Activated naive CD8-positive, alpha-beta T cell treated with anti-CD3 and anti-CD28 coated beads for 36 hours (primary cell): ENCODE measurements around the gene EDAR. TPM values are rescaled to one million over a fixed set of nuclear protein-coding genes. Genes with fewer than 3 reads are reported as not detected.

Experiments used
- DNase-seq: peaks from one replicate; pipeline ENCODE4 v3.0.0; 2021
- H3K27ac Mint-ChIP-seq: one replicate; pipeline ENCODE4 v1.8.0; 2022; ENCODE audit warnings: mild to moderate bottlenecking, moderate library complexity, mixed read lengths
- H3K27me3 Mint-ChIP-seq: one replicate; pipeline ENCODE4 v1.8.0; 2022; ENCODE audit warnings: mild to moderate bottlenecking, mixed read lengths
- H3K36me3 Mint-ChIP-seq: one replicate; pipeline ENCODE4 v1.8.0; 2021; ENCODE audit warnings: mild to moderate bottlenecking, mixed read lengths
- H3K4me1 Mint-ChIP-seq: one replicate; pipeline ENCODE4 v1.8.0; 2021; ENCODE audit warnings: mixed read lengths
- H3K4me3 Mint-ChIP-seq: one replicate; pipeline ENCODE4 v1.8.0; 2022; ENCODE audit warnings: mild to moderate bottlenecking, moderate library complexity, mixed read lengths
- H3K9me3 Mint-ChIP-seq: one replicate; pipeline ENCODE4 v1.8.0; 2022; ENCODE audit warnings: mixed read lengths
- total RNA-seq, 2 experiments: library from RNA; stranded (reverse); gene quantifications; one replicate each; pipeline ENCODE4 v1.2.3, GENCODE V29; 2021

The EDAR gene
- total RNA-seq, 2 experiments from 2014 or later = 0.16 to 0.21 TPM

- no peak overlapping the region for H3K27ac Mint-ChIP-seq
- no peaks in the 10 kb centered on the region for H3K27me3 Mint-ChIP-seq
- no peak for DNase-seq
- peaks cover 4% of the 10 kb centered on the region for H3K4me1 Mint-ChIP-seq
- no peak overlapping the region for H3K4me3 Mint-ChIP-seq
- no peaks in the 10 kb centered on the region for H3K36me3 Mint-ChIP-seq
- H3K9me3 Mint-ChIP-seq = no peaks in the 10 kb centered on the region
Observed at GRCh38 chr2:108920686-108921085, 68.3 kb downstream of the EDAR start.

DNA sequence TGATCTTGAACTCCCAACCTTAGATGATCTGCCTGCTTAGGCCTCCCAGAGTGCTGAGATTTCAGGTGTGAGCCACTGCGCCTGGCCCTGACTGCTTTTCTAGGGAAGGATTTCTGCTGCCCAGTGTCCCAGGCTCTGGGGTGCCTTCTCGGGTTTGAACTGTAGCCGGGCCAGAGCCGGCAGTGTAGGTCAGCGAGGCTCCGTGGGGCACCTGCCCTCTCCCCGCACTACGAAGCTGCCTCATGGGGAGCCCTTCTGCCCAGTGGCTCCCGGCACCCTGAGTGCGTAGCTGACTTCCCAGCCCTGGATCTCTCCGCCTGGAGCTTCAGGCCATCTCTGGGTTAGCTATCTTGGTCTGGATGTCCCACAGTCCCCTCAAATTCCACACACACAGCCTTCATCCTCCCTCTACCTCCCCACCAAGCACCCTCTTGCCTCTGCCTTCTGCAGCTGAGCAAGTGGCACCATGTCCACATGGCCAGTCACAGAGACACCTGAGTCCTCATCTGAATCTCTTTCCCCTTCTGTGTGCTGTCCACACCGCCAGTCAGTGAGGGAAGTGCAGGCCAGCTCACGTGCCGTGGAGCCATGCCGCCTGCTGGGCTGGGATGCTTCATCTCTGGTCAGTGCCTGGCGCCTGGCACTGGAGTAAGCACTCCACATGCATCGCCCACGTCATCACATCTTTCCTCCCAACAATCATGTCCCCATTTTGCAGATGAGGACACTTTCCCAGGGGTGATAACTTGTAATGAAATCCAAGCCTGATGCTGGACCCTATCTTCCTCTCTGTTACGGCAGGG, 69.2 kb downstream of the EDAR start:
- Mint-ChIP-seq H3K9me3 (no peaks in the 10 kb centered on the region), H3K4me3 (no peak overlapping the region), H3K4me1 (peaks cover 4% of the 10 kb centered on the region), H3K36me3 (no peaks in the 10 kb centered on the region), H3K27ac (no peak overlapping the region), H3K27me3 (no peaks in the 10 kb centered on the region)
- no peak for DNase-seq

GRCh38 chr2:108918941-108919341, 70.1 kb downstream of the EDAR start:
- no peaks in the 10 kb centered on the region for H3K9me3 Mint-ChIP-seq

GRCh38 chr2:108918156-108918874, 70.7 kb downstream of the EDAR start:
- no peaks in the 10 kb centered on the region for H3K9me3 Mint-ChIP-seq
- H3K27ac Mint-ChIP-seq = no peak overlapping the region
- H3K36me3 Mint-ChIP-seq = no peaks in the 10 kb centered on the region
- H3K27me3 Mint-ChIP-seq = no peaks in the 10 kb centered on the region
- H3K4me1 Mint-ChIP-seq = peaks cover 10% of the 10 kb centered on the region
- no peak for DNase-seq
- H3K4me3 Mint-ChIP-seq = no peak overlapping the region

More at GRCh38 chr2:108918941-108919341, 70.1 kb downstream of the EDAR start:
- H3K27me3 Mint-ChIP-seq = no peaks in the 10 kb centered on the region
- peaks cover 10% of the 10 kb centered on the region for H3K4me1 Mint-ChIP-seq
- no peak overlapping the region for H3K4me3 Mint-ChIP-seq
- no peak for DNase-seq
- no peaks in the 10 kb centered on the region for H3K36me3 Mint-ChIP-seq
- H3K27ac Mint-ChIP-seq = no peak overlapping the region

DNA sequence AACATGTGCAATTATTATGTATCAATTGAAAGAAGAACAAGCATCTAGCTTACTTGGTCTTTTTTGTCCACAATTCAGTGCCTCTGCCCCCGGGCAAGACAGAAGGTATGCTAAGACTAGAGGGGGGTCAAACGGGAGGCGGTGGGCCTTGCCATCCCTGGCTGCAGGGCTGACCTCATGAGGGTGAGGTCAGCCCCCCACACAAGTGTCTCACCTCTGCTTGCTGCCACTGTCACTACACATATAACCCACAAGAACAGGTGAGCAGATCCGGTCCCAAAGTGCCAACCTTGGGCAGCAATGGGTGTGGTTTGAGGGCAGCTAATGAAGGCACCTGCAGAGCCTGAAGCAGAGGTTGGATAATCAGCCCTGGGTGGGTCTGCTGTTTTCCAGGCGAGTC, 71.5 kb downstream of the EDAR start:
- H3K27ac Mint-ChIP-seq = no peak overlapping the region

DNA sequence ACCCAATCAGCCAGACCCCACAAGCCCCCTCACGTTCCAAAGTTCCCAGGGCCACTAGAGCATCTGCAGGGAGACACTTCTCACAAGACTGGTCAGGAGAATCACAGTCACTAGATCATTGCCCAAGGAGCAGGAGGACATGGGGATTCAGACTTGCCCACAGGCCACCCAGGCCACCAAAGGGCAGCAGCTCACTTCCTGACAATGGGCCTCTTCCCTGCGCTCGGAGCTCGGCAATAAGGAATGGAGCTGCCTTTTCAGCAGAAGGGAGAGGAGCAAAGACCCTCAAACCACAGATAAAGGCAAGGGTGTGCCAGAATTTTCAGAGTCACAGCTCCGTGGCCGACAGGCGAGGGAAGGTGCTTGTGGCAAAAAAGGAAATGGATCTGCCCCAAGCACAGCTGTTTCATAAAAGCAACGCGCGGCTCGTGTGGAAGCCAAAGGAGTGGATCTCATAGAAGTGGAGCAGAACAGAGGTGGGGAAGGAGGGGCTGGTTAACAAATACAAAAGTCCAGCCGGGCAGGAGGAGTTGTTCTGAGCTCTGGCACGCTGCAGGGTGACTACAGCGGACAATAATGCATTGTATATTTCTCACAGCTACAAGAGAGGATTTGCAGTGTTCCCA, 72.1 kb downstream of the EDAR start:
- H3K4me3 Mint-ChIP-seq = no peak overlapping the region
- no peak overlapping the region for H3K27ac Mint-ChIP-seq
- no peaks in the 10 kb centered on the region for H3K9me3 Mint-ChIP-seq
- peaks cover 2% of the 10 kb centered on the region for H3K36me3 Mint-ChIP-seq
- no peak for DNase-seq
- H3K27me3 Mint-ChIP-seq = no peaks in the 10 kb centered on the region
- H3K4me1 Mint-ChIP-seq = peaks cover 10% of the 10 kb centered on the region

More for the DNA sequence above, 71.5 kb downstream of the EDAR start:
- no peaks in the 10 kb centered on the region for H3K9me3 Mint-ChIP-seq
- H3K36me3 Mint-ChIP-seq = peaks cover under 1% of the 10 kb centered on the region
- no peaks in the 10 kb centered on the region for H3K27me3 Mint-ChIP-seq
- H3K4me3 Mint-ChIP-seq = no peak overlapping the region
- no peak for DNase-seq
- peaks cover 10% of the 10 kb centered on the region for H3K4me1 Mint-ChIP-seq

DNA sequence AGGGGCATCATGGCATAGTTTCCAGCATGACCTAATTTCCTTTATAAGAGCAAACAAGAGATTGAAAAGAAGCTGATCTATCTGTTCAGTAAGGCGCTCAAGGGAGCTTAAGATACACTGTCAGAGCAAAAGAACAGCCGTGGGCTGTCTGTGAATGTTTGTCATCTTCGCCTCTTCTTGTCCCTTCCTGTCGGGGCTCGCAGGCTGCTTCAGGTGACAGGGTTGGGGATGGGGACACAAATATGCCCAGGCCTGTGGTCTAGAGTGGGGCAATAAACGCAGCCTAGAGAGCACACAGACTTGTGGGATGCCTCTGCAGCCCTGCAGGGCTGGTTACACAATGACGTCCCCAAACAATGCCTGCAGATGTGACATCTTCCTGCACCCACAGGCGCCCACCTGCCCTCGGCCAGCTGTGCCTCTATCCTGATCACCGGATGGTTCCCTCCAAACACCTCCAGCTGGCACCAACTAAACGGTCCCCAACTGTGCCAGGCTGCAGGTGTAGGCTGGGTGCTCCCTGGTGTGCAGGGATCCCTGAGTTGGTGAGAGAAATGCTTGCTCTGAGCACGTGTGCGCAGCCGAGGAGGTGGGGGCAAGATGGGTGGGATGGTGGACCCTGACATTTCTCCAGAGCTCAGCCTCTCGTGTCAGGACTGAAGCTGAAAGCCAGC, 72.8 kb downstream of the EDAR start:
- no peaks in the 10 kb centered on the region for H3K27me3 Mint-ChIP-seq
- peaks cover 2% of the 10 kb centered on the region for H3K36me3 Mint-ChIP-seq
- H3K4me3 Mint-ChIP-seq = no peak overlapping the region
- DNase-seq = no peak
- peaks cover 10% of the 10 kb centered on the region for H3K4me1 Mint-ChIP-seq
- H3K9me3 Mint-ChIP-seq = no peaks in the 10 kb centered on the region
- H3K27ac Mint-ChIP-seq = no peak overlapping the region

GRCh38 chr2:108912629-108912902, 76.5 kb downstream of the EDAR start:
- H3K9me3 Mint-ChIP-seq = no peaks in the 10 kb centered on the region
- H3K27ac Mint-ChIP-seq = no peak overlapping the region
- H3K27me3 Mint-ChIP-seq = no peaks in the 10 kb centered on the region
- H3K4me1 Mint-ChIP-seq = peaks cover 9% of the 10 kb centered on the region
- H3K36me3 Mint-ChIP-seq = peaks cover 2% of the 10 kb centered on the region
- H3K4me3 Mint-ChIP-seq = no peak overlapping the region
- no peak for DNase-seq

DNA sequence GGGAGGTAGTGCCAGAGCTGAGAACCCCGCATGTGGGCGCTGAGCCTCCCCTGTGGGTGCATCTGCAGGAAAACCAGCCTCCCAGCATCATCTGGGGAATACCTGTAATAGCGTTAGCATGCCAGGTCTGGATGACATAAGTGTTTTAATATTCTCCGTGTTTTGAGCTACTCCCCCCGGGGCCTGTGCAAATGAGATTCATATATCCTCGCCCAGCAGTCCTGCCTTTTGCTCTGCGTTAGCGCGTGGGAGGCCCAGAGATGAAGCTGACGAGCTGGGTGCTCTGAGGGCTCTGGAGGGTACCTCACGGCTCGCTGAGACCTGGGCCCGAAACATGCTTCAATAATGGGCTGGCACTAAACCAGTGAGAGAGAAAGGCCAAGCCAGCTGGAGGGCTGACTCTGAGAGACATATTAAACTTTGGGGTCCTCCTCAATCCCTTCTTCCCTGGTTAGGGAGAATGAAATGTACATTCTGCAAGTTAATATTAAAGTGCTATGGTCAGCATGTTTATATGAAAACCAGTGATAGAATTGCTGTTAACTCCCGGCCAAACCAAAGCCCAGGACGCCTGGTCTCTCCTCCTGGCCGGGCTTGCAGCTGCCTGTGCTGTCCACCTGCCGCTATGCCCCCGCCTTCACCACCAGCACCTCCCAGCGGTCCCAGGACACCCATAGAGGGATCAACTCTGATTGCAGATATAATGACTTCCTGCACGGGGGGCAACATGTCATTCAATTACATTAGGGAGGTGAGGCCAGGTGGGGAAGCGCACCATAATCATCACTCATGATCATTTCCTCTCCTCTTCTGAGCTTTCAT, 77.0 kb downstream of the EDAR start:
- Mint-ChIP-seq H3K36me3 (peaks cover 2% of the 10 kb centered on the region), H3K4me3 (no peak overlapping the region), H3K27me3 (no peaks in the 10 kb centered on the region), H3K9me3 (no peaks in the 10 kb centered on the region), H3K27ac (no peak overlapping the region), H3K4me1 (peaks cover 6% of the 10 kb centered on the region)
- no peak for DNase-seq

DNA sequence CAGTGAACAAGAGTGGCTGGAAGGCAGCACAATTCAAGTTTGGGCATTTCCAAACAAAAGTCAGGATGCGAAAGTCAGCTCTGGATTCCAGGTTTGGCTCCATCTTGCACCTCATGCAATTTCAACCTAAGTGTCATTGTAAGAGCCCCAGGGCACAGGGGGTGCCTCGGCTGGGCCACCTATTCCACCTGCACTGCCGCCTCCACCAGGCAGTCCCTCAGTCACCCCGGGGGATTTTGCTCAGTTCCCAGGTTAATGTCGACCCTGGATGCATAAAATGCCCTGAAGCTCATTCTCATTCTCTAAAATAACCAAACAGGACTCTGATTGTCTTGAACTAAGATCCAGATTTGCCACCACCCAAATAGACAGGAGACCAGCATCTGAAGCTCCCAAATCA, 77.6 kb downstream of the EDAR start:
- H3K36me3 Mint-ChIP-seq = peaks cover 2% of the 10 kb centered on the region
- peaks cover 6% of the 10 kb centered on the region for H3K4me1 Mint-ChIP-seq
- H3K27me3 Mint-ChIP-seq = no peaks in the 10 kb centered on the region
- DNase-seq = no peak
- H3K4me3 Mint-ChIP-seq = no peak overlapping the region
- no peak overlapping the region for H3K27ac Mint-ChIP-seq
- H3K9me3 Mint-ChIP-seq = no peaks in the 10 kb centered on the region

GRCh38 chr2:108910541-108911396, 78.3 kb downstream of the EDAR start:
- DNase-seq = no peak
- Mint-ChIP-seq H3K27ac (no peak overlapping the region), H3K4me1 (peaks cover 6% of the 10 kb centered on the region), H3K27me3 (no peaks in the 10 kb centered on the region), H3K9me3 (no peaks in the 10 kb centered on the region), H3K36me3 (peaks cover 2% of the 10 kb centered on the region), H3K4me3 (no peak overlapping the region)

GRCh38 chr2:108910011-108910431, 79.0 kb downstream of the EDAR start:
- no peak for DNase-seq
- Mint-ChIP-seq H3K9me3 (no peaks in the 10 kb centered on the region), H3K36me3 (peaks cover 3% of the 10 kb centered on the region), H3K4me1 (peaks cover 6% of the 10 kb centered on the region), H3K4me3 (no peak overlapping the region), H3K27me3 (no peaks in the 10 kb centered on the region), H3K27ac (no peak overlapping the region)

- Mint-ChIP-seq H3K4me3 (no peak overlapping the region), H3K9me3 (no peaks in the 10 kb centered on the region), H3K4me1 (peaks cover 1% of the 10 kb centered on the region), H3K27me3 (no peaks in the 10 kb centered on the region), H3K27ac (no peak overlapping the region), H3K36me3 (peaks cover 4% of the 10 kb centered on the region)
- DNase-seq = no peak
Observed at GRCh38 chr2:108909275-108909823, 79.7 kb downstream of the EDAR start.

GRCh38 chr2:108908713-108909070, 80.3 kb downstream of the EDAR start:
- H3K4me1 Mint-ChIP-seq = no peaks in the 10 kb centered on the region
- no peak overlapping the region for H3K4me3 Mint-ChIP-seq
- peaks cover 4% of the 10 kb centered on the region for H3K36me3 Mint-ChIP-seq
- H3K9me3 Mint-ChIP-seq = no peaks in the 10 kb centered on the region
- H3K27ac Mint-ChIP-seq = no peak overlapping the region
- no peaks in the 10 kb centered on the region for H3K27me3 Mint-ChIP-seq
- no peak for DNase-seq
